Osteocyte (in vitro differentiated cells): ENCODE results near the gene TMIGD2. TPM values are rescaled to one million over a fixed set of nuclear protein-coding genes. Genes with fewer than 3 reads are reported as not detected.

Experiments
- DNase-seq: peaks from one replicate; pipeline ENCODE4 v3.0.0; 2021; ENCODE audit warnings: mixed read lengths; ENCODE audit not compliant: unreplicated experiment; ENCODE audit errors: extremely low spot score
- H3K27ac Mint-ChIP-seq: one replicate; pipeline ENCODE4 v1.8.0; 2021; ENCODE audit warnings: mild to moderate bottlenecking, mixed read lengths; ENCODE audit not compliant: unreplicated experiment
- H3K27me3 Mint-ChIP-seq: one replicate; pipeline ENCODE4 v1.8.0; 2021; ENCODE audit warnings: mixed read lengths; ENCODE audit not compliant: unreplicated experiment
- H3K36me3 Mint-ChIP-seq: one replicate; pipeline ENCODE4 v1.8.0; 2021; ENCODE audit warnings: mixed read lengths; ENCODE audit not compliant: unreplicated experiment
- H3K4me1 Mint-ChIP-seq: one replicate; pipeline ENCODE4 v1.8.0; 2021; ENCODE audit warnings: mixed read lengths; ENCODE audit not compliant: unreplicated experiment
- H3K4me3 Mint-ChIP-seq: one replicate; pipeline ENCODE4 v1.8.0; 2021; ENCODE audit warnings: mild to moderate bottlenecking, moderate library complexity, mixed read lengths; ENCODE audit not compliant: unreplicated experiment
- H3K9me3 Mint-ChIP-seq: one replicate; pipeline ENCODE4 v1.8.0; 2021; ENCODE audit warnings: mixed read lengths; ENCODE audit not compliant: unreplicated experiment
- CTCF ChIP-seq: fragments of 200-600 bp; sonication (generic); IDR thresholded peaks from 2 replicates; pipeline ENCODE4 v1.5.0; 2021; ENCODE audit warnings: antibody characterized with exemption, mild to moderate bottlenecking, moderate library complexity
- total RNA-seq: library from RNA; stranded (reverse); gene quantifications from 2 replicates; pipeline ENCODE4 v1.2.1, GENCODE V29; 2021

The TMIGD2 gene
- total RNA-seq, 1 donor from 2014 or later, result not detected

- TF ChIP-seq CTCF, result no peak
- Mint-ChIP-seq H3K4me1 (peaks cover 20% of the 10 kb centered on the region), H3K9me3 (no peaks in the 10 kb centered on the region), H3K36me3 (no peaks in the 10 kb centered on the region), H3K4me3 (peak overlapping the region; percentile 52), H3K27me3 (peaks cover 8% of the 10 kb centered on the region), H3K27ac (peak overlapping the region; percentile 38)
- DNase-seq, result no peak
Observed at GRCh38 chr19:4326215-4326836, 24.1 kb upstream of the TMIGD2 start.

DNA sequence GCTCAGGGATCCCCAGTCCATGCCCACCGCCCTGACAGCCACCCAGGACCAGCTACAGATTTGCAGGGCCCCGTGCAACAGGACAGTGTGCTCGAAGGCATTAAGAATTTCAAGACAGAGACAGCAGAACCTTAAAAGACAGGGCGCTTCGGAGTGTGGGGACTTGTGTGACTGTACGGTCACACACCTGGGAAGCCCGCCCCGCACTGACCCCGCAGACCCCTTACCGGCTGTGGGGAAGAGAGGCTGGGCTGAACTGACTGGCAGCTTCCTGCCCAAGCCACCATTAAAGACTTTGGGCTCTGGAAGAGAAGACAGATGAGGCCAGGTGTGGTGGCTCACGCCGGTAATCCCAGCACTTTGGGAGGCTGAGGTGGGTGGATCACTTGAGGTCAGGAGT is 22.0 kb upstream of the TMIGD2 start:
- Mint-ChIP-seq H3K27me3 (peaks cover 8% of the 10 kb centered on the region), H3K4me3 (no peak overlapping the region), H3K4me1 (peaks cover 20% of the 10 kb centered on the region), H3K9me3 (peaks cover 10% of the 10 kb centered on the region), H3K27ac (no peak overlapping the region), H3K36me3 (no peaks in the 10 kb centered on the region)
- no peak for DNase-seq
- no peak for TF ChIP-seq CTCF

- no peak for TF ChIP-seq CTCF
- Mint-ChIP-seq H3K27ac (no peak overlapping the region), H3K4me1 (peaks cover 18% of the 10 kb centered on the region), H3K27me3 (peaks cover 8% of the 10 kb centered on the region), H3K4me3 (no peak overlapping the region), H3K36me3 (no peaks in the 10 kb centered on the region), H3K9me3 (peaks cover 10% of the 10 kb centered on the region)
- DNase-seq, result no peak
Observed at GRCh38 chr19:4323692-4324091, 21.5 kb upstream of the TMIGD2 start.

DNA sequence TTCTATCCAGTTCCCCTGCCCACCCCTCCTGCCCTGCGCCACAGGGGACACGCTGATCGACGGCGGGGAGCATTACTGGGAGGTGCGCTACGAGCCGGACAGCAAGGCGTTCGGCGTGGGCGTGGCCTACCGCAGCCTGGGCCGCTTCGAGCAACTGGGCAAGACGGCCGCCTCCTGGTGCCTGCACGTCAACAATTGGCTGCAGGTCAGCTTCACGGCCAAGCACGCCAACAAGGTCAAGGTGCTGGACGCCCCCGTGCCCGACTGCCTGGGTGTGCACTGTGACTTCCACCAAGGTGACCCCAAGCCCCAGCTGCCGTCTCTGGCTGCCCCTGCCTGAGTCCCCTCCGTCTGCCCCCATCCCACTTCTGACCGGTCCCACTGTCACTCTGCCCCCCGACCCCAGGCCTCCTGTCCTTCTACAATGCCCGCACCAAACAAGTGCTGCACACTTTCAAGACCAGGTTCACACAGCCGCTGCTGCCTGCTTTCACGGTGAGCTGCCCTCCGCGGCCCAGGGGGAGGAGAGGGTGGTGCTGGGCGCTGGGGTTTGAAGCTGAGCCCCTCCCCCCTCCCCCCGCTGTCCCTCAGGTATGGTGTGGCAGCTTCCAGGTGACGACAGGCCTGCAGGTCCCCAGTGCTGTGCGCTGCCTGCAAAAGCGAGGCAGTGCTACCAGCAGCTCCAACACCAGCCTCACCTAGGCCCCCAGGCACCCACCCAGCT is 20.9 kb upstream of the TMIGD2 start:
- no peak overlapping the region for H3K4me3 Mint-ChIP-seq
- H3K27ac Mint-ChIP-seq, result no peak overlapping the region
- H3K36me3 Mint-ChIP-seq, result peaks cover 3% of the 10 kb centered on the region
- peaks cover 15% of the 10 kb centered on the region for H3K4me1 Mint-ChIP-seq
- no peak for TF ChIP-seq CTCF
- DNase-seq, result no peak
- H3K9me3 Mint-ChIP-seq, result peaks cover 10% of the 10 kb centered on the region
- peaks cover 8% of the 10 kb centered on the region for H3K27me3 Mint-ChIP-seq

GRCh38 chr19:4320419-4320818 is 18.2 kb upstream of the TMIGD2 start:
- no peak overlapping the region for H3K4me3 Mint-ChIP-seq
- H3K27me3 Mint-ChIP-seq, result no peaks in the 10 kb centered on the region
- no peak overlapping the region for H3K27ac Mint-ChIP-seq
- no peaks in the 10 kb centered on the region for H3K4me1 Mint-ChIP-seq
- peaks cover 5% of the 10 kb centered on the region for H3K36me3 Mint-ChIP-seq
- peaks cover 10% of the 10 kb centered on the region for H3K9me3 Mint-ChIP-seq
- no peak for TF ChIP-seq CTCF
- DNase-seq, result no peak
